ENCODE data around the gene SAMD11.
"Not testable (repeated sequence)": the region's sequence is repeated elsewhere in the genome, so short reads cannot be mapped to it uniquely, and the experiment has no call there.

The SAMD11 gene

DNA sequence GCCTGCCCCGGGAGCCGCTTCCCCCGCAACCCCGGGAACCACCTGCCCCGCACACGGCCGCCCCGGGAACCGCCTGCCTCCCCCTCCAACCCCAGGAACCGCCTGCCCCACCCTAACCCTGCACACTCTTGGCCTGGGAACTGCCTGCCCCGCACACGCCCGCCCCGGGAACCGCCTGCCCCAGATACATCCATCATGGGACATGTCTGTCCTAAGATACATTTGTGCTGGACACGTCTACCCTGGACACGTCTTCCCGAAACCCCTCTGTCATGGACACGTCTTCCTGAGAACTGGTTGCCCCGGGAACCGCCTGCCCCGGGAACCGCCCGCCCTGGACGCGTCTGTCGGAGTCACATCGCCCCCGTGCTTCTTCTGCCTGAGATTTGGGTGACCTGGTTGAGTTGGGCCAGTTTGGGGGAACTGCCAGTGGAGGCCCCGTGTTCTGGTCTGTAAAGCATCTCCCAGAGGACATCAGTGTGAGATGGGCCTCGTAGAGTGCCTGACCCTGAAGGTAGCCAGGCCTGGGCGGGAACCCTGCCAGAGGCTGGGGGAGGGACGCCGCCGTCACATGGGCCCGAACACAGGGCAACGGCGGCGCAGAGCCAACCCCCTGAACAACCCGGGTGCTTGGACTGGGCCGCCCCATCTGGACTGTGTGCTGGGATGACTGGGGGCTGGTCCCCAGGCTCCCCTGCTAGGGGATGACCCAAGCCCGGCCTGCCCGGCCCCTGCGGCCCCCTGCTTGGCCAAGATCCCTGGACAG, 54.5 kb downstream of the SAMD11 start:
- no peak for DNase-seq (ENCODE audit: low read depth)

- DNase-seq (ENCODE audit: low read depth) = no peak
These were observed 55.4 kb downstream of the SAMD11 start for GRCh38 chr1:978835-979743.

DNA sequence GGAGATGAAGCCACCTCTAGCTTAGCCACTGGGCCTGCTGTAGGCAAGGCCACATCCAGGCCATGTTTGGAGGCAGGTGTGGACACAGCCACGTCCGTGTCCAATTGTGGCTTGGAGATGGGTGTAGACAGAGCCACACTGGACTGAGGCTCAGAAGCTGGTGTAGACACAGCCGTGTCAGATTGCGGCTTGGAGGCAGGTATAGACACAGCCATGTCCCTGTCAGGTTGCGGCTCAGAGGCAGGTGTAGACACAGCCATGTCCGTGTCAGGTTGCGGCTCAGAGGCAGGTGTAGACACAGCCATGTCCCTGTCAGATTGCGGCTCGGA, 56.0 kb downstream of the SAMD11 start:
- DNase-seq (ENCODE audit: low read depth) = no peak

DNA sequence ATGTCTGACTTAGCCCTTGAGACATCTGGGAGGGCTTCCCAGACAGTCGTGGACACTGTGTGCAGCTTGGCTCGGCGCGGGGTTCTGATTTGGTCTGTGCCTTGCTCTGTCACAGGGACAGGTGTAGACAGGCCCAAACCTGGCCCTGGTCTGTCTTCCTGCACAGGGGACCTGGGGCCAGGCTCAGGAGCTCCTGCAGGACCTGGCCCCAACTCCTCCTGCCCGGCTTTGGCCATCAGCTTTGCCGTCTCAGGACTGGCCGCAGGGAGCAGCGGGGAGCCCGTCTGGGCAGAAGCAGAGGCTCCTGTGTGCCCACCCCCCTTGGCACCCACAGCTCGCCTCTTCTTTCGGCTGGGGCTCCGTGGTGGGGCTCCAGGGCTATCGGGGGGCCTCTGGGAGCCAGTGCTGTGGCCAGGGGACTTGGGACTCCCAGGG, 56.4 kb downstream of the SAMD11 start:
- DNase-seq (ENCODE audit: low read depth) = no peak

- no peak for DNase-seq (ENCODE audit: low read depth)
These were observed 57.1 kb downstream of the SAMD11 start for GRCh38 chr1:980602-981395.

GRCh38 chr1:981491-981954, 57.8 kb downstream of the SAMD11 start:
- DNase-seq (ENCODE audit: low read depth) = no peak

DNA sequence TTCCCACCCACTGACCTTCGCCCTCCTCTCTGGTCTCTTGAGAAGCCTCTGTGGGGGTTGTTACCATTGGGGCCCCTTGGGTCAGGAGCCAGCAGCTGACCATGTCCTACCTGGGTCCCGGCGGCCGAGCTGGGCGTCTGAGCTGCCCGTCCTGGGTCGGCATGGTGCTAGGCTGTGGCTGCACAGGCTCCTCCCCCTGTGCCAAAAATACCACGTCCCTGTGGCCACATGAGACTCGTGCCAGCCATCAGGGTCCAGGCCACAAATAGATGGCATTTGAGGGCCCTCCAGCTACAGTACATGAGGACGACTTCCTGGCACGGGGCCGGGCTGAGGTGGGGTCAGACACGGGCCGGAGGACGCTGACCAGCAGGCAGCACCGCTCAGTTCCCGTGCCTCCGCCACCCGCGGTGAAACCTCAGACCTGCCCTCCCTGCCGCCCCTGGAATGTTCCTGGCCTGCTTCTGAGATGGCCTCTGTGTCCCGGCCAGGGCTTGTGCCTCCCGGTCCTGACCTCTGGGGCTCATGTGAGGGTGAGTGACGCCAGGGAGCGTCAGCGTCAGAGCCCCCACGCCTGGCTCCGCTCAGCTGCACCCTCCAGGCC, 58.3 kb downstream of the SAMD11 start, which contains the start of gene PERM1:
TSS of gene PERM1 (minus strand) at position 139 of the 604 bp plus-strand sequence. CDS start 1,064 bp downstream, outside the sequence.
- DNase-seq (ENCODE audit: low read depth) = no peak

DNA sequence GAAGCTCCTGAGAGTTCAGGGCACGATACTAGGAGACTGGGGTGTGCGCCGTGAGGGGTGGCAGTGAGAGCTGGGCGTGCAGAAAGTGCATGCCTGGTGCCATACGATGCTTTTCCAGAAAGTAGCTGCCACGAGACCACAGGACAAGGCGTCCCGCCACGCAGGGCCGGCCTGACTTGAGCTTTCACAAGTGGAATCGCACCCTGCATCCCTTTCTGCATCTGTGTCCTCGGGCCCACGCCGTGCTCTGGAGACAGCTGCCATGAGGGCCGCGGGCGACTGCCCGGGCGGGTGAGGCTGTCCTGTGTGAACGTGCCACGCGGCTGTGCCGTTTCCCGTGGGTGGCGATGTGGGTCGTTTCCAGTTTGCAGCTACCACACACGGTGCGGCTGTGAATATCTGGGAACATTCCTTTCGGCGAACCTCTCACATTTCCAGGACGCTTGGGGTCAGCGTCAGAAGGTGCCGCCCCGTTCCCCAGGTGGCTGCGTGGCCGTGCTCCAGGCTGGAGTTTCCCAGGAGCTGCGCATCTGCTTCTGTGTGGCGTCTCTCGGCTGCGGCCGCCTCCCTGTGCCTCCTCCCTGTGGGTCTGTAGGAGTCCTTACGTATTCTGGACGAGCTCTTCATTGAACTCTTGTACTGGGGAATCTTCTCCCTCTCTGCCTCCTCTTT, 59.2 kb downstream of the SAMD11 start:
- DNase-seq (ENCODE audit: low read depth) = no peak

DNA sequence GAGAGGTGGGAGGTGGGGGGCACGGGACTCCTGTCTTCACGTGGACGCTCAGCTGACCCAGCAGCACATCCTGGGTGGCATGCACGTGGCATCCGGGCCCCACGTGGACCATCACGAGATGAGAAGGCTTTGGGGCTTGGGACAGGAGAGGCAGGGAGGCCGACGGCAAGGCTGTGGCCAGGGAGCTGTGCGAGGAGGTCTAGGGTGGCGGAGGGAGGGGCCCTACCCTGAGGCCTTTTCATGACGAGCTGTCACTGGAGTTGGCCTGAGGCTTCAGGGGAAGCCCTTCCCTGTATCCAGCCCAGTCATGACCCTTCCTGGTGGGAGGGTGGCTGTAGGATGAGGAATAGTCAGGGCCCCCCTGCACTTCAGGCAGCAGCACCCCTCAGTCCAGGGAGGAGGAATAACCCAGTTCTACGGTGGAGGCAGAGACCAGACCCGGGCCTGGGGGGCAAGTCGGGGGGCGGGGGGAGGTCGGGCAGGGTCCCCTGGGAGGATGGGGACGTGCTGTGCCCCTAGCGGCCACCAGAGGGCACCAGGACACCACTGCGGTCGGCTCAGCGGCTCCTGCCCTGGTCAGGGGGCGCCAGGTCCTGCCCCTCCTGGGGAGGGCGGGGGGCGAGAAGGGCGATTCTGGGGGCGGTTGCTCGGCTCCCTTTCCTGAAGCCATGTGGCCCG, 60.2 kb downstream of the SAMD11 start:
- DNase-seq (ENCODE audit: low read depth) = peak; percentile 52

DNA sequence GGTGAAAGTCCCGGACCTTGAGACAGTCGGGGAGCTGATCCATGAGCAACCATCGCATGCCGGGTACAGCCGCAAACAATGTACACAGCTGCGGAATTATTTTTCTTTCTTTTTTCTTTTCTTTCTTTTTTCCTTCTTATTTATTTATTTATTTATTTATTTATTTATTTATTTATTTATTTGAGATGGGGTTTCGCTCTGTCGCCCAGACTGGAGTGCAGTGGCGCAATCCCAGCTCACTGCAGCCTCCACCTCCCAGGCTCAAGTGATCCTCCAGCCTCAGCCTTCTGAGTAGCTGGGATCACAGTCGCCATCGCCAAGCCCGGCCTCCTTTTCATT, 60.7 kb downstream of the SAMD11 start:
- no peak for DNase-seq (ENCODE audit: low read depth)

DNA sequence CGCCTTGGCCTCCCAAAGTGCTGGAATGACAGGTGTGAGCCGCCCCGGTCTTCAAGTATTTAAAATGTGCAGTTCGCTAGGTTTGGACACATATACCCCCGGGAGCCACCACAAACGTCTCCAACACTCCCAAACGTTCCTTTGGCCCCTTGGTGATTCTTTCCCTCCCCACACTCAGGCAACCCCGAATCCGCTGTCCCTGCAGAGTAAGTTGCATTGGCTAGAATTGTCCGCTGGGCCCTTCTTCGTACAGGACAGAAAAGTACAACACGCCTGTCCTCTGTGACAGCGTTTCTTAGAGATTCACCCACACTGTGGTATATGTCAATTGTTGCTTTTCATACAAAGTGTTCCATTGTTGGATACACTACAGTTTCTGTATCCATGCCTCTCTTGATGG, 61.4 kb downstream of the SAMD11 start:
- DNase-seq (ENCODE audit: low read depth) = no peak

DNA sequence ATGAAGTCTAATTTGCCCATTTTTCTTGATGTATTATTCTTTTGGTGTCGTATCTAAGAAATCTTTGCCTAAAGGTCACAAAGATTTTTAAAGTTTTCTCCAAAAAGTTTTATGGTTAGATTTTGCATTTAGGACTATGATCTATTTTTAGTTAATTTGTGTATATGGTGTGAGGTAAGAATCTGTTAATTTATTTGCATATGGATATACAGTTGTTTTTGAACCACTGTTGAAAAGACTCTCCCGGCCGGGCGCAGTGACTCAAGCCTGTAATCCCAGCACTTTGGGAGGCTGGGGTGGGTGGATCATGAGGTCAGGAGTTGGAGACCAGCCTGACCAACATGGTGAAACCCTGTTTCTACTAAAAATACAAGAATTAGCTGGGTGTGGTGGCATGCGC, 64.3 kb downstream of the SAMD11 start:
- DNase-seq (ENCODE audit: low read depth) = not testable (repeated sequence)

GRCh38 chr1:991275-991674, 67.6 kb downstream of the SAMD11 start:
- not testable (repeated sequence) for DNase-seq (ENCODE audit: low read depth)

- DNase-seq (ENCODE audit: low read depth) = no peak
These were observed 68.2 kb downstream of the SAMD11 start for GRCh38 chr1:991895-992294.

- DNase-seq (ENCODE audit: low read depth) = no peak
These were observed 68.6 kb downstream of the SAMD11 start for GRCh38 chr1:992362-992761.

- DNase-seq (ENCODE audit: low read depth) = no peak
These were observed 69.8 kb downstream of the SAMD11 start for GRCh38 chr1:993379-993995.

Measured in activated T-cell treated with anti-CD3 and anti-CD28 coated beads for 48 hours (primary cell).